SK-N-SH (cell line): ENCODE measurements around the gene MT1H.

Experiments used
- CTCF ChIP-seq: fragments of 200-600 bp; sonication (generic); IDR thresholded peaks from 2 replicates; pipeline ENCODE4 v1.6.1; 2017; ENCODE audit warnings: antibody characterized with exemption, mild to moderate bottlenecking, moderate library complexity
- EP300 ChIP-seq, 2 experiments: IDR thresholded peaks; 2 replicates each; pipeline versions ENCODE4 v1.4.0 to v1.6.1; 2012; ENCODE audit warnings: borderline replicate concordance in 1 of 2, low read depth in 1 of 2, low read length in 1 of 2
- EZH2phosphoT487 ChIP-seq: fragments of 200-600 bp; sonication (generic); IDR thresholded peaks from 2 replicates; pipeline ENCODE4 v1.6.1; 2017; ENCODE audit warnings: low read depth, mixed run types, mild to moderate bottlenecking, antibody characterized with exemption, moderate library complexity, borderline replicate concordance
- GATA2 ChIP-seq: sonication (generic); formaldehyde crosslinking; IDR thresholded peaks from 2 replicates; pipeline ENCODE4 v1.5.0; 2020; ENCODE audit warnings: mild to moderate bottlenecking, missing genetic modification reagents
- POLR2AphosphoS5 ChIP-seq: IDR thresholded peaks from 2 replicates; pipeline ENCODE4 v1.6.1; 2012; ENCODE audit warnings: low read depth, low read length
- RAD21 ChIP-seq: IDR thresholded peaks from 2 replicates; pipeline ENCODE4 v1.6.1; 2012; ENCODE audit warnings: mild to moderate bottlenecking, low read length
- RFX5 ChIP-seq: IDR thresholded peaks from 2 replicates; pipeline ENCODE4 v1.6.1; 2012; ENCODE audit warnings: mild to moderate bottlenecking, improper control_type of control experiment, low read length
- RXRA ChIP-seq: IDR thresholded peaks from 2 replicates; pipeline ENCODE4 v1.4.0; 2012; ENCODE audit warnings: low read depth, mild to moderate bottlenecking, borderline replicate concordance
- SIN3A ChIP-seq: IDR thresholded peaks from 2 replicates; pipeline ENCODE4 v1.6.1; 2012; ENCODE audit warnings: low read depth, mild to moderate bottlenecking, low read length, moderate library complexity, borderline replicate concordance
- TCF12 ChIP-seq: IDR thresholded peaks from 2 replicates; pipeline ENCODE4 v1.4.0; 2012
- ZBTB33 ChIP-seq: IDR thresholded peaks from 2 replicates; pipeline ENCODE4 v1.4.0; 2012; ENCODE audit warnings: low read depth, borderline replicate concordance

- TF ChIP-seq TCF12 (no peak), CTCF (no peak), EZH2phosphoT487 (no peak), ZBTB33 (no peak), EP300 (IDR thresholded peaks at IDR 0.05; ENCODE audit: borderline replicate concordance in 1 of 2, low read depth in 1 of 2, low read length in 1 of 2) (no peak), POLR2AphosphoS5 (no peak), GATA2 (no peak), RXRA (no peak), RFX5 (no peak), RAD21 (no peak), SIN3A (no peak)
Observed at GRCh38 chr16:56675685-56676210, 6.1 kb downstream of the MT1H start.
